Gastrocnemius medialis (tissue), 4 donors: ENCODE data around the gene HP. TPM values are rescaled to one million over a fixed set of nuclear protein-coding genes. Genes with fewer than 3 reads are reported as not detected.

ENCODE experiments used
- ATAC-seq, 2 donors: fragments of 150-250 bp; one replicate each; pipeline ENCODE4 v1.9.1; 2016
- DNase-seq, 2 donors: peaks; one replicate each; pipeline ENCODE4 v3.0.0-alpha.2; 2019
- H3K27ac ChIP-seq, 4 donors: fragments of 200-600 bp; sonication (generic); 1 replicate in 1 of 4; 2 replicates in 3 of 4; pipeline ENCODE4 v1.5.1; 2016 to 2018; ENCODE audit warnings: mild to moderate bottlenecking in 2 of 4, moderate library complexity in 1 of 4
- H3K27me3 ChIP-seq, 3 donors: fragments of 200-600 bp; sonication (generic) in 2 of 3; 1 replicate in 1 of 3; 2 replicates in 2 of 3; pipeline versions ENCODE4 v1.5.1 to v1.6.0; 2016 to 2019; ENCODE audit warnings: mild to moderate bottlenecking in 1 of 3, moderate library complexity in 1 of 3
- H3K36me3 ChIP-seq, 2 donors: fragments of 200-600 bp; sonication (generic) in 1 of 2; one replicate each; pipeline ENCODE4 v1.5.1; 2017 to 2018
- H3K4me1 ChIP-seq, 2 donors: fragments of 200-600 bp; sonication (generic) in 1 of 2; one replicate each; pipeline ENCODE4 v1.5.1; 2016 to 2017; ENCODE audit warnings: mild to moderate bottlenecking in 2 of 2
- H3K4me3 ChIP-seq, 4 donors: fragments of 200-600 bp; sonication (generic) in 3 of 4; 1 replicate in 1 of 4; 2 replicates in 3 of 4; pipeline ENCODE4 v1.5.1; 2016 to 2019; ENCODE audit warnings: mild to moderate bottlenecking in 2 of 4
- H3K9me3 ChIP-seq, 3 donors: fragments of 200-600 bp; sonication (generic) in 2 of 3; 1 replicate in 1 of 3; 2 replicates in 2 of 3; pipeline ENCODE4 v1.5.1; 2016 to 2019
- POLR2A ChIP-seq, 2 donors: fragments of 450-650 bp; IDR thresholded peaks; one replicate each; pipeline ENCODE4 v1.6.1; 2017; ENCODE audit warnings: antibody characterized with exemption in 2 of 2, mild to moderate bottlenecking in 2 of 2, moderate library complexity in 2 of 2
- in situ Hi-C, 4 donors: fragments of 200-750 bp; cut with MboI; loops; one replicate each; pipeline versions ENCODE4 v1.15.0 to v1.8.0; 2017; ENCODE audit warnings: low sequenced_read_pairs in 4 of 4
- intact Hi-C: fragments of 100-400 bp; cut with DNase I; formaldehyde crosslinking; loops from one replicate; pipeline ENCODE4 v1.15.1; 2023; ENCODE audit warnings: low total_unique reads
- total RNA-seq, 4 donors: library from RNA; depleted of rRNA; stranded (reverse); fragments of >200 nt; gene quantifications; one replicate each; pipeline versions ENCODE4 v1.1.0 to v1.2.3, GENCODE V29; 2016
- TF ChIP-seq, protein P1 (sequence below), 5 experiments: fragments of 450-650 bp in 3 of 5; fragments of 200-600 bp in 2 of 5; sonication (generic) in 2 of 5; IDR thresholded peaks in 4 of 5; conservative IDR thresholded peaks in 1 of 5; 1 replicate in 4 of 5; 2 replicates in 1 of 5; pipeline ENCODE4 v1.5.1; 2016 to 2019; ENCODE audit warnings: antibody characterized with exemption in 5 of 5, mild to moderate bottlenecking in 3 of 5, moderate library complexity in 3 of 5

Gene HP
- total RNA-seq, 4 donors from 2014 or later: 1.5 to 206 (median 63.7) TPM; not detected in 1

DNA sequence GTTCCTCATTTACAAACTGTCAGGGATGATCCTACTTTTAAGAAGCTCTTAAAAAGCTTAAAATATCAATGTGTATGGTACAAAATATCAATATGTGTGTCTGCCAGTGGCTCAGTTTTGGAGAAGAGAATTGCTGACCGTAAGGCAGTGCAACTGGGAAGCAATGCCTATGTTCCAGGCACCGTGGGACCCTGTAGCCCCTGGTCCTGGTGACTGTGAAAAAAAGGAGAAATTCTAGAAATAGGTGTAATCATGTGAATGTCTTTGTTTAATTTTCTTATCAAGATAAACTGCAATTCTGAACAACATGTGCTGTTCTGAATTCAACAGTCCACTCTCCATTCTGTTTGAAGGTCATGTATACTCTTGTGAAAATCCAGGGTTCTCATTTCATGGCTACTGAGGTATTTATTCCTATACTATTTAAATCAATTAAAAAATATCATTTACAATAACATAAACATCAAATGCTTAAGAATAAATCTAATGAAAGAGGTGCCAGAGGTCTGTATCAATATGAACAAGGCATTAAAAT, 9.4 kb upstream of the HP start:
- H3K27ac ChIP-seq: no peak overlapping the region
- intact Hi-C loops (no loop called here), in situ Hi-C loops (no loop called here)
- no peaks in the 10 kb centered on the region for H3K36me3 ChIP-seq
- TF ChIP-seq, protein P1, sequence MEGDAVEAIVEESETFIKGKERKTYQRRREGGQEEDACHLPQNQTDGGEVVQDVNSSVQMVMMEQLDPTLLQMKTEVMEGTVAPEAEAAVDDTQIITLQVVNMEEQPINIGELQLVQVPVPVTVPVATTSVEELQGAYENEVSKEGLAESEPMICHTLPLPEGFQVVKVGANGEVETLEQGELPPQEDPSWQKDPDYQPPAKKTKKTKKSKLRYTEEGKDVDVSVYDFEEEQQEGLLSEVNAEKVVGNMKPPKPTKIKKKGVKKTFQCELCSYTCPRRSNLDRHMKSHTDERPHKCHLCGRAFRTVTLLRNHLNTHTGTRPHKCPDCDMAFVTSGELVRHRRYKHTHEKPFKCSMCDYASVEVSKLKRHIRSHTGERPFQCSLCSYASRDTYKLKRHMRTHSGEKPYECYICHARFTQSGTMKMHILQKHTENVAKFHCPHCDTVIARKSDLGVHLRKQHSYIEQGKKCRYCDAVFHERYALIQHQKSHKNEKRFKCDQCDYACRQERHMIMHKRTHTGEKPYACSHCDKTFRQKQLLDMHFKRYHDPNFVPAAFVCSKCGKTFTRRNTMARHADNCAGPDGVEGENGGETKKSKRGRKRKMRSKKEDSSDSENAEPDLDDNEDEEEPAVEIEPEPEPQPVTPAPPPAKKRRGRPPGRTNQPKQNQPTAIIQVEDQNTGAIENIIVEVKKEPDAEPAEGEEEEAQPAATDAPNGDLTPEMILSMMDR (IDR thresholded peaks at IDR 0.05 in 4 of 5, conservative IDR thresholded peaks at IDR 0.05 in 1 of 5): no peak
- no peak for TF ChIP-seq POLR2A (IDR thresholded peaks at IDR 0.05)
- ATAC-seq (no peak), DNase-seq (no peak)
- H3K9me3 ChIP-seq: no peaks in the 10 kb centered on the region
- no peak overlapping the region for H3K4me3 ChIP-seq
- H3K27me3 ChIP-seq: no peaks in the 10 kb centered on the region
- H3K4me1 ChIP-seq: peaks cover 22 to 30% of the 10 kb centered on the region in 2 donors

DNA sequence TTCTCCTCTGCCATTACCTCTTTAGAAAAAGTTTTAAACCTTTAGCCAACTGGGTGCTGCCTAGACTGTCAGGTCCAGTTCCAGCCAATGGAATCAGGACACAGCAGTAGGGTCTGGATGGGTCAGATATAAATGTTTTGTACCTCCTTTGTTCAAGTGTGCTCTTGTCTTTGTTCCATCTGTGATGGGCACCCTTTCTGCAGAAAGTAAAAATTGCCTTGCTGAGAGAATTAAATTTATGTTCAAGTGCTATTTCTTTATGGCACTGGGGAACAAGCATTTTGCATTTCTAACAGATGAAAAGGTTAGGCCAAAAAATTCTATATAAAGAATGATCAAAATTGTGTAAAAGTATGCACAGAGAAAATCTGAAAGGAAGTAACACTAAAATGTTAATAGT, 5.2 kb upstream of the HP start:
- intact Hi-C loops (no loop called here), in situ Hi-C loops (no loop called here)
- no peaks in the 10 kb centered on the region for H3K27me3 ChIP-seq
- TF ChIP-seq, protein P1 (IDR thresholded peaks at IDR 0.05 in 4 of 5, conservative IDR thresholded peaks at IDR 0.05 in 1 of 5): no peak
- no peak for TF ChIP-seq POLR2A (IDR thresholded peaks at IDR 0.05)
- DNase-seq (no peak), ATAC-seq (no peak)
- H3K27ac ChIP-seq: no peak overlapping the region
- peaks cover 14 to 32% of the 10 kb centered on the region in 2 donors for H3K4me1 ChIP-seq
- H3K36me3 ChIP-seq: no peaks in the 10 kb centered on the region
- H3K4me3 ChIP-seq: no peak overlapping the region
- H3K9me3 ChIP-seq: no peaks in the 10 kb centered on the region

DNA sequence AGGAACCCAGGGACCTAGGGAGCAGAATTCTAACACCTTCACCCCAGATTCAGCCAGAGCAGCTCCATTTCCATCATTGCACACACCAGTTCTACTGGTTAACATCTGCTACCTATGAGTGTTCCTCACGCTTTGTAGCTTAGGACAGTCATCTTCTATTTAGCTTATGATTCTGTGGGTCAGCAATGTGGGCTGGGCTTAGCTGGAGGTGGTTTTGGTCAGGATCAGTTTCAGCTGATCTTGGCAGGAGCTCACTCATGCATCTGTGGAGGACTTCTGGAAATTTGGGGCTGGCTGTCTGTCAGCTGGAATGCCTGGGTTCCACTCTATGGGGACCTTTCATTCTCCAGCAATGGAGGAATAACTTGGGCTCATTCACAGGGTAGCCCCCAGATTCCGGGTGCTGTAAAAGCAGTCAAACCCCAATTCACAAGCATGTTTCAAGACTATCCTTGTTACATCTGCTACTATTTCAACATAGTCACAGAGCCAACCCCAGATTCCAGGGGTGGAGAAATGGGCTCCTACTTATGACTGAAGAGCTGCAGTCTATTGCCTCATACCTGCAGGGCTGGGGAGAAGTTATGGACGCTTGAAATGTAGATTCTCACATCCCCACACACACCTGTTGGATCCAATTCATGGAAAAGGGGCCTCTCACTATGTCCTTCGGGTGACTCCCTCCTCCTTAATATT, 3.4 kb upstream of the HP start:
- intact Hi-C loops (loop anchor here (1.0 kb wide), 1 partner anchor 43 kb away; the partner anchor contains the start of gene DHODH), in situ Hi-C loops (no loop called here)
- no peak overlapping the region for H3K4me3 ChIP-seq
- H3K36me3 ChIP-seq: no peaks in the 10 kb centered on the region
- peak overlapping the region; percentile 65 to 79 (median 72) for H3K27ac ChIP-seq
- ATAC-seq: peak; percentile 97 to 99
- no peaks in the 10 kb centered on the region for H3K9me3 ChIP-seq
- H3K4me1 ChIP-seq: peaks cover 14 to 27% of the 10 kb centered on the region in 2 donors
- peak; percentile 18 to 54 for TF ChIP-seq POLR2A (IDR thresholded peaks at IDR 0.05)
- TF ChIP-seq, protein P1 (IDR thresholded peaks at IDR 0.05 in 4 of 5, conservative IDR thresholded peaks at IDR 0.05 in 1 of 5): no peak
- no peaks in the 10 kb centered on the region for H3K27me3 ChIP-seq
- DNase-seq: peak; percentile 78 to 87

DNA sequence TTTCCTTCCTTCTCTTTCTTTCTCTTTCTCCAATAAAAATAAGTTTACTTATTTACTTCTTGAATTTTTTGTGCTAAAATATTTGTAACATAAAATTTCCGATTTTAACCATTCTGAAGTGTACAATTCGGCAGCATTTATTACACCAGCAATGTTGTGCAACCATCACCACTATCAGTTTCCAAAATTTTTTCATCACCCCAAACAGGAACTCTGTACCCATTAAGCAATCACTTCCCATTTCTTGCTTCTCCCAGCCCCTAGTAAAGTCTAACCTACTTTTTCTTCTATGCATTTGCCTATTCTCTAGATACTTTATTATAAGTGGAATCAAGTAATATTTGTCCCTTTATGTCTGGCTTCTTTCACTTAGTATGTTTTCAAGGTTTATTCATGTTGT, 2.5 kb upstream of the HP start:
- Histone ChIP-seq H3K36me3 (no peaks in the 10 kb centered on the region), H3K4me1 (peaks cover 14 to 27% of the 10 kb centered on the region in 2 donors), H3K27me3 (no peaks in the 10 kb centered on the region), H3K9me3 (no peaks in the 10 kb centered on the region), H3K27ac (peak overlapping the region; percentile 65 to 79 (median 72)), H3K4me3 (no peak overlapping the region)
- in situ Hi-C loops: no loop called here
- DNase-seq (no peak), ATAC-seq (peak in 1 of 2 donors; percentile 25)
- intact Hi-C loops: loop anchor here (1.0 kb wide), 1 partner anchor 44 kb away; the partner anchor contains the start of gene DHODH
- TF ChIP-seq, protein P1 (IDR thresholded peaks at IDR 0.05 in 4 of 5, conservative IDR thresholded peaks at IDR 0.05 in 1 of 5): no peak
- TF ChIP-seq POLR2A (IDR thresholded peaks at IDR 0.05): no peak
